HepG2 (cell line): ENCODE data around the gene CFI. TPM values are rescaled to one million over a fixed set of nuclear protein-coding genes. Genes with fewer than 3 reads are reported as not detected.

ENCODE experiments used
- ARNT2 ChIP-seq: sonication (generic); formaldehyde crosslinking; IDR thresholded peaks from 2 replicates; pipeline ENCODE4 v1.8.0; 2022; ENCODE audit warnings: mild to moderate bottlenecking, low read depth, missing genetic modification reagents, moderate library complexity
- KIAA2018 ChIP-seq: sonication (generic); formaldehyde crosslinking; IDR thresholded peaks from 2 replicates; pipeline ENCODE4 v1.5.0; 2020; ENCODE audit warnings: mild to moderate bottlenecking, missing genetic modification reagents, borderline replicate concordance
- SMARCE1 ChIP-seq: fragments of 450-650 bp; IDR thresholded peaks from 2 replicates; pipeline ENCODE4 v1.6.1; 2017; ENCODE audit warnings: borderline replicate concordance
- ZFP91 ChIP-seq: sonication (generic); formaldehyde crosslinking; IDR thresholded peaks from 2 replicates; pipeline ENCODE4 v1.9.0; 2022; ENCODE audit warnings: missing genetic modification reagents, mild to moderate bottlenecking, borderline replicate concordance
- ZMAT5 ChIP-seq: sonication (generic); formaldehyde crosslinking; IDR thresholded peaks from 2 replicates; pipeline ENCODE4 v1.5.0; 2020; ENCODE audit warnings: mild to moderate bottlenecking, low read depth, missing genetic modification reagents, borderline replicate concordance
- ZNF792 ChIP-seq: IDR thresholded peaks from 2 replicates; pipeline ENCODE4 v1.6.1; 2016
- polyA plus RNA-seq, 8 experiments: library from polyadenylated mRNA; depleted of rRNA in 3 of 8; stranded (reverse) in 7 of 8; unstranded in 1 of 8; fragments of >200 nt; fragmentation: Illumina TruSeq in 4 of 8; extraction: Trizol in 4 of 8; gene quantifications; 2 replicates each; pipeline versions ENCODE4 v1.2.1 to v1.2.3, GENCODE V29; 2011 to 2016; ENCODE audit warnings: low read depth in 4 of 8, missing spikeins in 1 of 8, mixed read lengths in 1 of 8; ENCODE audit not compliant: insufficient read depth in 1 of 8
- total RNA-seq, 5 experiments: library from RNA; depleted of rRNA; stranded (reverse); fragments of >200 nt; fragmentation: Illumina TruSeq; extraction: Trizol; gene quantifications; 2 replicates each; pipeline ENCODE4 v1.2.3, GENCODE V29; 2016; ENCODE audit warnings: low read depth in 1 of 5

Gene CFI
- total and polyA plus RNA-seq, 2 of the 13 experiments (the other 11 are each of a cell fraction or from before 2014, with no cell fraction given) = 284 to 337 TPM

- TF ChIP-seq ZFP91 (CRISPR knock-in tag) (no peak), ARNT2 (CRISPR knock-in tag) (no peak), ZMAT5 (CRISPR knock-in tag) (no peak), SMARCE1 (no peak), KIAA2018 (CRISPR knock-in tag) (no peak), ZNF792 (CRISPR knock-in tag) (no peak)
- TF ChIP-seq, all 625 proteins: peak for 0
Measured at GRCh38 chr4:109750652-109751244, 51.1 kb downstream of the CFI start (continued).
